Measurements from ENCODE around the gene CA11. TPM values are rescaled to one million over a fixed set of nuclear protein-coding genes. Genes with fewer than 3 reads are reported as not detected.
"Not testable (repeated sequence)": the region's sequence is repeated elsewhere in the genome, so short reads cannot be mapped to it uniquely, and the experiment has no call there.

CA11 gene
- 10.4 TPM for total RNA-seq
- 1 to 10 TPM; 4.1 to 6.3 (median 5.2) TPM for polyA plus RNA-seq

- DNase-seq (peak; percentile 88 to 94 (median 92)), ATAC-seq (ENCODE audit: low read depth in 2 of 2) (peak; percentile 82 to 86)
- peaks cover 12 to 65% (median 30%) of the 10 kb centered on the region in 4 donors for H3K4me1 Mint-ChIP-seq
- H3K9me3 Mint-ChIP-seq = peaks cover 0 to 2% (median 0%) of the 10 kb centered on the region in 7 donors
- H3K27me3 Mint-ChIP-seq = no peaks in the 10 kb centered on the region
- no peaks in the 10 kb centered on the region for H3K27me3 ChIP-seq (ENCODE audit: control insufficient read depth, insufficient read depth, low read length)
- H3K36me3 Mint-ChIP-seq = no peaks in the 10 kb centered on the region
- peak within 1 kb of the TSS; percentile 96 to 99 (median 98) for H3K27ac Mint-ChIP-seq
- peak within 1 kb of the TSS; percentile 88 for H3K4me3 ChIP-seq (ENCODE audit: low read depth, low read length)
- H3K36me3 ChIP-seq (ENCODE audit: control insufficient read depth, insufficient read depth, low read length) = no peaks in the 10 kb centered on the region
- peak within 1 kb of the TSS; percentile 92 for H3K27ac ChIP-seq (ENCODE audit: insufficient read depth, low read length, poor library complexity, severe bottlenecking)
- peaks cover 37% of the 10 kb centered on the region for H3K4me1 ChIP-seq (ENCODE audit: control insufficient read depth, insufficient read depth, low read length, poor library complexity, severe bottlenecking)
- H3K9me3 ChIP-seq (ENCODE audit: control insufficient read depth in 2 of 2, low read length in 2 of 2) = no peaks in the 10 kb centered on the region
- peak within 1 kb of the TSS; percentile 78 to 98 (median 92) for H3K4me3 Mint-ChIP-seq
Observed at GRCh38 chr19:48646001-48646721, at the start of gene CA11. CA11 (minus strand) TSS chr19:48646187; CDS start chr19:48645632, 555 bp downstream.

GRCh38 chr19:48693629-48694028, 47.6 kb upstream of the CA11 start:
- peak overlapping the region in 1 of 4 donors; percentile 12 for H3K4me3 Mint-ChIP-seq
- H3K27me3 Mint-ChIP-seq = peaks cover 27% of the 10 kb centered on the region
- not testable (repeated sequence) for H3K9me3 ChIP-seq (ENCODE audit: control insufficient read depth in 2 of 2, low read length in 2 of 2); H3K27me3 ChIP-seq (ENCODE audit: control insufficient read depth, insufficient read depth, low read length); H3K36me3 ChIP-seq (ENCODE audit: control insufficient read depth, insufficient read depth, low read length); H3K4me3 ChIP-seq (ENCODE audit: low read depth, low read length); H3K4me1 ChIP-seq (ENCODE audit: control insufficient read depth, insufficient read depth, low read length, poor library complexity, severe bottlenecking); H3K36me3 Mint-ChIP-seq; H3K27ac ChIP-seq (ENCODE audit: insufficient read depth, low read length, poor library complexity, severe bottlenecking); DNase-seq; H3K9me3 Mint-ChIP-seq; ATAC-seq (ENCODE audit: low read depth in 2 of 2)
- peak overlapping the region in 2 of 3 donors; percentile 17 to 32 for H3K27ac Mint-ChIP-seq
- peaks cover 0 to 11% (median 4%) of the 10 kb centered on the region in 4 donors for H3K4me1 Mint-ChIP-seq

GRCh38 chr19:48689449-48689848, 43.5 kb upstream of the CA11 start:
- no peaks in the 10 kb centered on the region for H3K27me3 ChIP-seq (ENCODE audit: control insufficient read depth, insufficient read depth, low read length)
- H3K4me3 ChIP-seq (ENCODE audit: low read depth, low read length) = no peak overlapping the region
- no peak for ATAC-seq (ENCODE audit: low read depth in 2 of 2)
- no peaks in the 10 kb centered on the region for H3K4me1 ChIP-seq (ENCODE audit: control insufficient read depth, insufficient read depth, low read length, poor library complexity, severe bottlenecking)
- Mint-ChIP-seq H3K4me3 (no peak overlapping the region), H3K27me3 (no peaks in the 10 kb centered on the region), H3K36me3 (peaks cover 3% of the 10 kb centered on the region), H3K27ac (no peak overlapping the region), H3K9me3 (no peaks in the 10 kb centered on the region), H3K4me1 (no peaks in the 10 kb centered on the region)
- H3K27ac ChIP-seq (ENCODE audit: insufficient read depth, low read length, poor library complexity, severe bottlenecking) = no peak overlapping the region
- H3K36me3 ChIP-seq (ENCODE audit: control insufficient read depth, insufficient read depth, low read length) = no peaks in the 10 kb centered on the region
- DNase-seq = no peak
- no peaks in the 10 kb centered on the region for H3K9me3 ChIP-seq (ENCODE audit: control insufficient read depth in 2 of 2, low read length in 2 of 2)

GRCh38 chr19:48687776-48688175, 41.8 kb upstream of the CA11 start:
- H3K4me1 ChIP-seq (ENCODE audit: control insufficient read depth, insufficient read depth, low read length, poor library complexity, severe bottlenecking) = no peaks in the 10 kb centered on the region
- no peaks in the 10 kb centered on the region for H3K36me3 ChIP-seq (ENCODE audit: control insufficient read depth, insufficient read depth, low read length)
- H3K4me3 ChIP-seq (ENCODE audit: low read depth, low read length) = no peak overlapping the region
- no peaks in the 10 kb centered on the region for H3K9me3 ChIP-seq (ENCODE audit: control insufficient read depth in 2 of 2, low read length in 2 of 2)
- no peaks in the 10 kb centered on the region for H3K27me3 ChIP-seq (ENCODE audit: control insufficient read depth, insufficient read depth, low read length)
- no peaks in the 10 kb centered on the region for H3K4me1 Mint-ChIP-seq
- H3K27me3 Mint-ChIP-seq = peaks cover 4% of the 10 kb centered on the region
- H3K9me3 Mint-ChIP-seq = no peaks in the 10 kb centered on the region
- ATAC-seq (ENCODE audit: low read depth in 2 of 2) (no peak), DNase-seq (no peak)
- no peak overlapping the region for H3K27ac ChIP-seq (ENCODE audit: insufficient read depth, low read length, poor library complexity, severe bottlenecking)
- H3K36me3 Mint-ChIP-seq = no peaks in the 10 kb centered on the region
- H3K27ac Mint-ChIP-seq = no peak overlapping the region
- H3K4me3 Mint-ChIP-seq = no peak overlapping the region

- H3K4me3 ChIP-seq (ENCODE audit: low read depth, low read length); H3K36me3 ChIP-seq (ENCODE audit: control insufficient read depth, insufficient read depth, low read length); H3K9me3 Mint-ChIP-seq; H3K4me1 Mint-ChIP-seq; H3K36me3 Mint-ChIP-seq; H3K27ac ChIP-seq (ENCODE audit: insufficient read depth, low read length, poor library complexity, severe bottlenecking); H3K27me3 ChIP-seq (ENCODE audit: control insufficient read depth, insufficient read depth, low read length); ATAC-seq (ENCODE audit: low read depth in 2 of 2); H3K27me3 Mint-ChIP-seq; H3K4me3 Mint-ChIP-seq; H3K9me3 ChIP-seq (ENCODE audit: control insufficient read depth in 2 of 2, low read length in 2 of 2); DNase-seq; H3K4me1 ChIP-seq (ENCODE audit: control insufficient read depth, insufficient read depth, low read length, poor library complexity, severe bottlenecking); H3K27ac Mint-ChIP-seq: not testable (repeated sequence)
Observed at GRCh38 chr19:48686637-48687036, 40.6 kb upstream of the CA11 start.

- Mint-ChIP-seq H3K27me3 (peaks cover 4% of the 10 kb centered on the region), H3K9me3 (no peaks in the 10 kb centered on the region), H3K4me1 (no peaks in the 10 kb centered on the region), H3K36me3 (no peaks in the 10 kb centered on the region), H3K27ac (no peak overlapping the region), H3K4me3 (no peak overlapping the region)
- Histone ChIP-seq H3K27me3 (ENCODE audit: control insufficient read depth, insufficient read depth, low read length) (no peaks in the 10 kb centered on the region), H3K27ac (ENCODE audit: insufficient read depth, low read length, poor library complexity, severe bottlenecking) (no peak overlapping the region), H3K4me1 (ENCODE audit: control insufficient read depth, insufficient read depth, low read length, poor library complexity, severe bottlenecking) (no peaks in the 10 kb centered on the region), H3K4me3 (ENCODE audit: low read depth, low read length) (no peak overlapping the region), H3K36me3 (ENCODE audit: control insufficient read depth, insufficient read depth, low read length) (no peaks in the 10 kb centered on the region), H3K9me3 (ENCODE audit: control insufficient read depth in 2 of 2, low read length in 2 of 2) (no peaks in the 10 kb centered on the region)
- no peak for DNase-seq
- no peak for ATAC-seq (ENCODE audit: low read depth in 2 of 2)
Observed at GRCh38 chr19:48686088-48686487, 40.1 kb upstream of the CA11 start.

GRCh38 chr19:48685583-48685982, 39.6 kb upstream of the CA11 start:
- Mint-ChIP-seq H3K4me3 (no peak overlapping the region), H3K27me3 (peaks cover 4% of the 10 kb centered on the region), H3K9me3 (no peaks in the 10 kb centered on the region), H3K27ac (no peak overlapping the region), H3K36me3 (no peaks in the 10 kb centered on the region), H3K4me1 (no peaks in the 10 kb centered on the region)
- ATAC-seq (ENCODE audit: low read depth in 2 of 2) (no peak), DNase-seq (no peak)
- no peaks in the 10 kb centered on the region for H3K36me3 ChIP-seq (ENCODE audit: control insufficient read depth, insufficient read depth, low read length)
- H3K9me3 ChIP-seq (ENCODE audit: control insufficient read depth in 2 of 2, low read length in 2 of 2) = no peaks in the 10 kb centered on the region
- H3K27me3 ChIP-seq (ENCODE audit: control insufficient read depth, insufficient read depth, low read length) = no peaks in the 10 kb centered on the region
- no peak overlapping the region for H3K27ac ChIP-seq (ENCODE audit: insufficient read depth, low read length, poor library complexity, severe bottlenecking)
- no peaks in the 10 kb centered on the region for H3K4me1 ChIP-seq (ENCODE audit: control insufficient read depth, insufficient read depth, low read length, poor library complexity, severe bottlenecking)
- H3K4me3 ChIP-seq (ENCODE audit: low read depth, low read length) = no peak overlapping the region

GRCh38 chr19:48683349-48683748, 37.4 kb upstream of the CA11 start:
- peak in 1 of 3 donors; percentile 22 for DNase-seq
- Mint-ChIP-seq H3K4me1 (no peaks in the 10 kb centered on the region), H3K27ac (no peak overlapping the region)

More at GRCh38 chr19:48683349-48683748, 37.4 kb upstream of the CA11 start:
- H3K36me3 Mint-ChIP-seq = no peaks in the 10 kb centered on the region
- H3K9me3 Mint-ChIP-seq = no peaks in the 10 kb centered on the region
- no peak for ATAC-seq (ENCODE audit: low read depth in 2 of 2)
- H3K4me3 Mint-ChIP-seq = no peak overlapping the region
- Histone ChIP-seq H3K27ac (ENCODE audit: insufficient read depth, low read length, poor library complexity, severe bottlenecking) (no peak overlapping the region), H3K9me3 (ENCODE audit: control insufficient read depth in 2 of 2, low read length in 2 of 2) (no peaks in the 10 kb centered on the region), H3K36me3 (ENCODE audit: control insufficient read depth, insufficient read depth, low read length) (no peaks in the 10 kb centered on the region), H3K4me1 (ENCODE audit: control insufficient read depth, insufficient read depth, low read length, poor library complexity, severe bottlenecking) (no peaks in the 10 kb centered on the region), H3K27me3 (ENCODE audit: control insufficient read depth, insufficient read depth, low read length) (no peaks in the 10 kb centered on the region), H3K4me3 (ENCODE audit: low read depth, low read length) (no peak overlapping the region)
- peaks cover 4% of the 10 kb centered on the region for H3K27me3 Mint-ChIP-seq

All from CD4-positive, CD25-positive, alpha-beta regulatory T cell (primary cell).